ENCODE results near the gene NUDT13.

The NUDT13 gene

DNA sequence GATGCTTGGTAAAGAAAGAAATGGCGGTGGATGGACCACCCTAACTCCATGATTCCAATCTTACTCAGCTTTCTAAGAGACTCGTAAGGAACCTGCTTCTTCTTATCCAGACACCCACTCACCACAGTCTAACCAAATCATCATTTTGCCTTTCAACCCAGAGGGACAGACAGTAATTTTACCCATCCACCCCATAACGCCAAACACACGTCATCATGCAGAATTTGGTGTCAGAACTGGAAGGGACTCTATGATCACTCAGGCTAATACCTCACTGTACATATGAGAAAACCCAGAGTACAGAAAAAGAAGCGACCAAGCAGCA, 57.2 kb downstream of the NUDT13 start:
- FAIRE-seq, result no peak

- FAIRE-seq, result peak; percentile 90
Measured at GRCh38 chr10:73167783-73168464, 57.7 kb downstream of the NUDT13 start, which contains the start of the genes ECD and FAM149B1. Gene ECD (minus strand): TSS chr10:73168008. CDS start chr10:73163937, 4,071 bp downstream. Gene FAM149B1 (plus strand): TSS chr10:73168119. CDS start chr10:73168340, 221 bp downstream.

DNA sequence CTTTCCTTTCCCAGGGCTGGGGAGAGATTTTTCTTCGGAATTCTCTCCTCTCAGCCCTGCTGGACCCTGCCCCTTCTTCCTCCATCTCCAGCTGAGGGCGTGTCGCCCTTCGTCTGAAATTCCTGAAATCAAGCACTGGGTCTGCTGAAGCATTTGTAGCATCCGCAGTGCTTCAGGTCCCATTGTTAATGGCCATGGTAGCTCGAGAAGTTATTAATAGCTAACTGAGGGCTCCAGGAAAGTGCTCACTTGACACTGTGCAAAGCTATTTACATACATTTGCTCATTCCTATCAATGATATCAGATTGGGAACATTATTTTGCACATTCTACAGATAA, 58.2 kb downstream of the NUDT13 start:
- no peak for FAIRE-seq

DNA sequence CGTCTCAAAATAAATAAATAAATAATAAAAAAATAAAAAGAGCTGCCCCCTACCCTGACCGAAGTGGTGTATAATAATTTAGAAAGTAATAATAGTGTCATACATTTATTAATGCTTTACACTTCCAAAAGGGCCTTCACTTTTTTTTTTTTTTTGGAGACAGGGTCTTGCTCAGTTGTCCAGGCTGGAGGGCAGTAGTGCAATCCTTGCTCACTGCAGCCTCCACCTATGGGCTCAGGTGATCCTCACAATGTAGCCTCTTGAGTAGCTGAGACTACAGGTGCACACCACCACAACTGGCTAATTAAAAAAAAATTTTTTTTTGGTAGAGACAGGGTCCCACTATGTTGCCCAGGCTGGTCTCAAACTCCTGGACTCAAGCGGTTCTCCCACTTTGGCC, 59.1 kb downstream of the NUDT13 start:
- FAIRE-seq, result no peak

DNA sequence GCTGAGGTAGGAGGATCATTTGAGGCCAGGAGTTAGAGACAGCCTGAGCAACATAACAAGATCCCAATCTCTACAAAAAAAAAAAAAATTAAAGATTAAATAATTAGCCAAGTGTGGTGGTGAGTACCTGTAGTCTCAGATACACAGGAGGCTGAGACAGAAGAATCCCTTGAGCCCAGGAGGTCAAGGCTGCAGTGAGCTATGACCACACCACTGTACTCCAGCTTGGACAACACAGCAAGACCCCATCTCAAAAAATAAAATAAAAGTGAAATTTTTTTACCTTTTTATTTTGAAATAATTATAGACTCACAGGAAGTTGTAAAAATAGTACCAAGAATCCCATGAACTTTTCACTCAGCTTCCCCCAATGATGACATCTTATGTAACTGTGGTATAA, 62.6 kb downstream of the NUDT13 start:
- FAIRE-seq, result no peak

- FAIRE-seq, result no peak
Measured at GRCh38 chr10:73174148-73174925, 64.1 kb downstream of the NUDT13 start.

Data from A204.1 (cell line).